Prostate gland (tissue), 2 donors: Measurements from ENCODE around the gene KIF5A. TPM values are rescaled to one million over a fixed set of nuclear protein-coding genes. Genes with fewer than 3 reads are reported as not detected.
"Not testable (repeated sequence)": the region's sequence is repeated elsewhere in the genome, so short reads cannot be mapped to it uniquely, and the experiment has no call there.

Experiments
- DNase-seq: peaks from one replicate; pipeline ENCODE4 v3.0.0-alpha.2; 2019; ENCODE audit warnings: low spot score
- H3K27ac ChIP-seq, 2 donors: fragments of 200-600 bp; sonication (generic); 2 replicates each; pipeline ENCODE4 v1.5.1; 2017 to 2019
- H3K27me3 ChIP-seq: fragments of 200-600 bp; sonication (generic); replicated peaks from 2 replicates; pipeline ENCODE4 v1.5.1; 2019; ENCODE audit not compliant: insufficient read depth
- H3K36me3 ChIP-seq, 2 donors: fragments of 200-600 bp; sonication (generic); 1 replicate in 1 of 2; 2 replicates in 1 of 2; pipeline versions ENCODE4 v1.5.1 to v1.8.1; 2017 to 2019
- H3K4me1 ChIP-seq: fragments of 200-600 bp; sonication (generic); replicated peaks from 2 replicates; pipeline ENCODE4 v1.5.1; 2019
- H3K4me3 ChIP-seq, 2 donors: fragments of 200-600 bp; sonication (generic); 2 replicates each; pipeline ENCODE4 v1.5.1; 2017 to 2019
- H3K9me3 ChIP-seq: fragments of 200-600 bp; sonication (generic); 2 replicates; pipeline ENCODE4 v1.5.1; 2017
- CTCF ChIP-seq, 4 experiments: fragments of 200-600 bp in 2 of 4; fragments of 450-650 bp in 2 of 4; sonication (generic) in 2 of 4; IDR thresholded peaks; 1 replicate in 3 of 4; 2 replicates in 1 of 4; pipeline ENCODE4 v1.5.1; 2016 to 2019; ENCODE audit warnings: antibody characterized with exemption in 4 of 4, mild to moderate bottlenecking in 2 of 4, moderate library complexity in 2 of 4
- POLR2A ChIP-seq: fragments of 450-650 bp; IDR thresholded peaks from one replicate; pipeline ENCODE4 v1.6.1; 2016; ENCODE audit warnings: antibody characterized with exemption, mild to moderate bottlenecking
- POLR2AphosphoS5 ChIP-seq: sonication (generic); formaldehyde crosslinking; IDR thresholded peaks from one replicate; pipeline ENCODE4 v1.6.1; 2017; ENCODE audit warnings: antibody characterized with exemption
- WGBS: methylation state at CpG from one replicate; pipeline ENCODE4 v1.1.5; 2018; 5-methylcytosine and 5-hydroxymethylcytosine counted together
- intact Hi-C: fragments of 100-400 bp; cut with DNase I; formaldehyde crosslinking; loops from one replicate; pipeline ENCODE4 v1.14.2; 2022
- total RNA-seq, 2 donors: library from RNA; depleted of rRNA; stranded (reverse); fragments of >200 nt; gene quantifications; one replicate each; pipeline ENCODE4 v1.1.0, GENCODE V29; 2016

The KIF5A gene
- total RNA-seq, 2 donors from 2014 or later = 0.50 to 3.7 TPM

- intact Hi-C loops = no loop called here
- WGBS = 89% methylated on average over 3 of the region's 3 CpGs
These were observed 37.1 kb downstream of the KIF5A start for GRCh38 chr12:57586832-57587429.

GRCh38 chr12:57588951-57589610 lies 39.2 kb downstream of the KIF5A start:
- H3K4me1 ChIP-seq = peaks cover 12% of the 10 kb centered on the region
- H3K27ac ChIP-seq, intact Hi-C loops, H3K9me3 ChIP-seq, H3K27me3 ChIP-seq, DNase-seq, H3K36me3 ChIP-seq, H3K4me3 ChIP-seq: not testable (repeated sequence)
- 86% methylated on average over 15 of the region's 15 CpGs for WGBS

More at GRCh38 chr12:57586832-57587429, 37.1 kb downstream of the KIF5A start:
- H3K9me3 ChIP-seq = no peaks in the 10 kb centered on the region
- no peak for DNase-seq
- no peak overlapping the region for H3K4me3 ChIP-seq
- no peak overlapping the region for H3K27ac ChIP-seq
- no peaks in the 10 kb centered on the region for H3K36me3 ChIP-seq
- no peak for TF ChIP-seq POLR2AphosphoS5
- peaks cover 6% of the 10 kb centered on the region for H3K4me1 ChIP-seq
- no peaks in the 10 kb centered on the region for H3K27me3 ChIP-seq

GRCh38 chr12:57590479-57590863 lies 40.6 kb downstream of the KIF5A start:
- peak overlapping the region; percentile 72 to 83 for H3K27ac ChIP-seq
- H3K4me3 ChIP-seq = peak overlapping the region; percentile 95 to 98
- no peaks in the 10 kb centered on the region for H3K9me3 ChIP-seq
- H3K36me3 ChIP-seq = no peaks in the 10 kb centered on the region
- WGBS = 10% methylated on average over 2 of the region's 2 CpGs
- H3K27me3 ChIP-seq = no peaks in the 10 kb centered on the region
- intact Hi-C loops = no loop called here
- TF ChIP-seq POLR2AphosphoS5 (no peak), POLR2A (no peak), CTCF (IDR thresholded peaks at IDR 0.05) (no peak)
- DNase-seq = no peak
- H3K4me1 ChIP-seq = peaks cover 12% of the 10 kb centered on the region

GRCh38 chr12:57590864-57591781 lies 41.3 kb downstream of the KIF5A start, which contains the start of gene PIP4K2C:
Gene PIP4K2C (plus strand): TSS chr12:57591192. CDS start chr12:57591290, 98 bp downstream.
- TF ChIP-seq POLR2AphosphoS5 (peak; percentile 76), CTCF (IDR thresholded peaks at IDR 0.05) (peak in 2 of 4 experiments; percentile 9 to 11), POLR2A (peak; percentile 52)
- Histone ChIP-seq H3K4me3 (peak within 1 kb of the TSS; percentile 95 to 98), H3K27me3 (no peaks in the 10 kb centered on the region), H3K4me1 (peaks cover 12% of the 10 kb centered on the region), H3K9me3 (no peaks in the 10 kb centered on the region), H3K27ac (peak within 1 kb of the TSS; percentile 72 to 83), H3K36me3 (no peaks in the 10 kb centered on the region)
- intact Hi-C loops = no loop called here
- DNase-seq = peak; percentile 87
- 1% methylated on average over 35 of the region's 69 CpGs for WGBS

- whole genome bisulfite sequencing = 27% methylated on average over 10 of the region's 10 CpGs
- Histone ChIP-seq H3K27me3 (no peaks in the 10 kb centered on the region), H3K36me3 (no peaks in the 10 kb centered on the region), H3K27ac (peak overlapping the region; percentile 72 to 83), H3K4me1 (peaks cover 12% of the 10 kb centered on the region), H3K9me3 (no peaks in the 10 kb centered on the region), H3K4me3 (peak overlapping the region; percentile 95 to 98)
- intact Hi-C loops = no loop called here
- DNase-seq = no peak
- TF ChIP-seq POLR2AphosphoS5 (no peak), POLR2A (no peak), CTCF (IDR thresholded peaks at IDR 0.05) (no peak)
These were observed 42.0 kb downstream of the KIF5A start for GRCh38 chr12:57591782-57592325.
